Erythroblast (primary cell): Measurements from ENCODE around the gene RGCC.

Source experiments
- GATA1 ChIP-seq: IDR thresholded peaks from 2 replicates; pipeline ENCODE4 v1.6.1; 2011; ENCODE audit warnings: low read depth, mild to moderate bottlenecking, control low read depth, low read length, moderate library complexity
- POLR2A ChIP-seq: IDR thresholded peaks from 2 replicates; pipeline ENCODE4 v1.6.1; 2011; ENCODE audit warnings: mild to moderate bottlenecking, low read length

DNA sequence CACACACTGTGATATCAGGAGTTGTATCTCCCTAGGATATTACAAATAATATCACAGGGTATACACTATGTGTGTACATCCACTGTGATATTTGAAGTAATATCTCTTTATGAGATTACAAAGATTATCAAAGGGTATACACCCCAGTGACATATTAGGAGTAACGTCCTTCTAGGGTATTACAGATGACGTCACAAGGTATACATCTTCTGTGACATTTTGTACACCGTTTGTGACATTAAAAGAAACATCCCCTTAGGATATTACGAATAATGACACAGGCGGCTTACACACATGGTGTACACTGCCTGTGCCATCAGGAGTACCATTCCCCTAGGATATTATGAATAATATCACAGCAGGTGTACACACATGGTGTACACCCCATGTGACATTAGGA, 13.4 kb upstream of the RGCC start:
- no peak for TF ChIP-seq POLR2A
- no peak for TF ChIP-seq GATA1
